Endothelial cell of umbilical vein (primary cell): ENCODE data around the gene NOTCH3. TPM values are rescaled to one million over a fixed set of nuclear protein-coding genes. Genes with fewer than 3 reads are reported as not detected.

Experiments used
- BruUV-seq: library from RNA; stranded (reverse); fragments of 400-500 nt; replicated peaks from 2 replicates; lab custom pipeline; 2021; lab: Mats Ljungman, UMichigan
- CTCF ChIA-PET: fragments of 300-600, 350-600 bp; sonication (Branson Sonifier 250); formaldehyde crosslinking; loops from one replicate; lab custom pipeline; 2021; ENCODE audit warnings: antibody characterized with exemption, inconsistent platforms; lab: Charles Lee
- POLR2A ChIA-PET: fragments of 300-600, 350-600 bp; sonication (Branson Sonifier 250); formaldehyde crosslinking; loops from one replicate; lab custom pipeline; 2021; ENCODE audit warnings: antibody characterized with exemption, inconsistent platforms; lab: Charles Lee
- DNase-seq: peaks from one replicate; pipeline ENCODE4 v3.0.0-alpha.2; 2011; ENCODE audit warnings: low read depth, low spot score
- FAIRE-seq: peaks from 2 replicates; lab custom pipeline; 2011; peaks lifted over from hg19 to GRCh38; lab: Jason Lieb, UNC
- H2AFZ ChIP-seq: 2 replicates; pipeline ENCODE4 v1.6.0; 2012; ENCODE audit warnings: low read depth, low read length, control low read depth, inconsistent platforms
- H3K27ac ChIP-seq: 2 replicates; pipeline ENCODE4 v1.5.1; 2011; ENCODE audit warnings: low read depth, mild to moderate bottlenecking, control low read depth, low read length, moderate library complexity; ENCODE audit not compliant: insufficient read depth
- H3K27me3 ChIP-seq, 2 experiments: 2 replicates each; pipeline versions ENCODE4 v1.6.0 to v1.6.1; 2011; ENCODE audit warnings: low read length in 2 of 2, mixed read lengths in 1 of 2; ENCODE audit not compliant: control insufficient read depth in 2 of 2, insufficient read depth in 2 of 2
- H3K36me3 ChIP-seq, 2 experiments: 2 replicates in 1 of 2; 3 replicates in 1 of 2; pipeline ENCODE4 v1.5.1; 2011; ENCODE audit warnings: low read length in 2 of 2, mild to moderate bottlenecking in 1 of 2, moderate library complexity in 1 of 2; ENCODE audit not compliant: control insufficient read depth in 2 of 2, insufficient read depth in 2 of 2; ENCODE audit errors: extremely low read depth in 1 of 2
- H3K4me1 ChIP-seq: 3 replicates; pipeline ENCODE4 v1.5.1; 2011; ENCODE audit warnings: mild to moderate bottlenecking, low read length; ENCODE audit not compliant: control insufficient read depth, insufficient read depth; ENCODE audit errors: extremely low read depth
- H3K4me2 ChIP-seq: 2 replicates; pipeline ENCODE4 v1.6.1; 2011; ENCODE audit warnings: low read length, control low read depth, mixed read lengths; ENCODE audit not compliant: insufficient read depth
- H3K4me3 ChIP-seq, 3 experiments: fragments of 200-600 bp in 1 of 3; sonication (generic), shearing (Covaris generic) in 1 of 3; replicated peaks in 1 of 3; 2 replicates each; pipeline ENCODE4 v1.5.1; 2011 to 2016; ENCODE audit warnings: control low read depth in 3 of 3, low read length in 3 of 3, mild to moderate bottlenecking in 2 of 3, inconsistent platforms in 1 of 3, low read depth in 1 of 3, moderate library complexity in 1 of 3; ENCODE audit not compliant: insufficient read depth in 1 of 3
- H3K79me2 ChIP-seq: 2 replicates; pipeline ENCODE4 v1.6.0; 2012; ENCODE audit warnings: low read length, inconsistent platforms; ENCODE audit not compliant: control insufficient read depth, insufficient read depth
- H3K9ac ChIP-seq: replicated peaks from 2 replicates; pipeline ENCODE3; 2011; ENCODE audit warnings: low read length, control low read depth; ENCODE audit not compliant: insufficient read depth; ENCODE audit errors: extremely low read depth
- H3K9me1 ChIP-seq: replicated peaks from 3 replicates; pipeline ENCODE4 v1.6.0; 2011; ENCODE audit warnings: mild to moderate bottlenecking, low read length; ENCODE audit not compliant: control insufficient read depth, insufficient read depth; ENCODE audit errors: extremely low read depth
- H3K9me3 ChIP-seq: replicated peaks from 2 replicates; pipeline ENCODE4 v1.5.1; 2012; ENCODE audit warnings: low read length, inconsistent platforms; ENCODE audit not compliant: control insufficient read depth, insufficient read depth
- H4K20me1 ChIP-seq: replicated peaks from 2 replicates; pipeline ENCODE3; 2011; ENCODE audit warnings: mild to moderate bottlenecking, low read length; ENCODE audit not compliant: control insufficient read depth, insufficient read depth; ENCODE audit errors: extremely low read depth
- CTCF ChIP-seq, 2 donors: IDR thresholded peaks; 1 replicate in 1 of 2; 2 replicates in 1 of 2; pipeline ENCODE4 v1.5.1; 2011; ENCODE audit warnings: low read length in 2 of 2, mild to moderate bottlenecking in 2 of 2, moderate library complexity in 2 of 2, control low read depth in 1 of 2, inconsistent platforms in 1 of 2, low read depth in 1 of 2; ENCODE audit not compliant: insufficient read depth in 1 of 2; ENCODE audit errors: extremely low read depth in 1 of 2
- EZH2 ChIP-seq: IDR thresholded peaks from 2 replicates; pipeline ENCODE4 v1.6.1; 2012; ENCODE audit warnings: borderline replicate concordance, low read depth, mild to moderate bottlenecking, moderate library complexity, low read length, inconsistent platforms; ENCODE audit not compliant: severe bottlenecking
- FOS ChIP-seq: IDR thresholded peaks from 2 replicates; pipeline ENCODE4 v1.6.1; 2011; ENCODE audit warnings: mild to moderate bottlenecking, low read length, moderate library complexity, borderline replicate concordance; ENCODE audit not compliant: insufficient read depth
- GATA2 ChIP-seq: IDR thresholded peaks from 2 replicates; pipeline ENCODE4 v1.7.0; 2011; ENCODE audit warnings: low read depth, mild to moderate bottlenecking, moderate library complexity, mixed read lengths, low read length; ENCODE audit not compliant: insufficient read length, insufficient read depth
- JUN ChIP-seq: IDR thresholded peaks from 2 replicates; pipeline ENCODE4 v1.6.1; 2011; ENCODE audit warnings: borderline replicate concordance, low read depth; ENCODE audit not compliant: insufficient read length, insufficient read depth
- MAX ChIP-seq: IDR thresholded peaks from 2 replicates; pipeline ENCODE4 v1.6.1; 2011; ENCODE audit not compliant: insufficient read depth, insufficient read length
- MYC ChIP-seq: IDR thresholded peaks from one replicate; pipeline ENCODE4 v1.6.1; 2011; ENCODE audit warnings: mild to moderate bottlenecking, low read depth, low read length
- POLR2A ChIP-seq: IDR thresholded peaks from 2 replicates; pipeline ENCODE4 v1.6.1; 2012; ENCODE audit warnings: low read depth, mild to moderate bottlenecking, control low read depth, low read length
- POLR2AphosphoS5 ChIP-seq: IDR thresholded peaks from 2 replicates; pipeline ENCODE4 v1.6.1; 2012; ENCODE audit warnings: low read depth, mild to moderate bottlenecking, control low read depth, low read length, moderate library complexity; ENCODE audit not compliant: insufficient read depth
- dilution Hi-C: fragments of 300-500 bp; cut with MboI; formaldehyde crosslinking; loops from one replicate; pipeline ENCODE4 v1.15.0; 2019; ENCODE audit warnings: low sequenced_read_pairs; ENCODE audit not compliant: extremely low pct_ligation_motif_present
- intact Hi-C: fragments of 100-400 bp; cut with micrococcal nuclease; formaldehyde crosslinking; loops from one replicate; pipeline ENCODE4 v1.10.0; 2022
- polyA plus RNA-seq, 4 experiments: library from polyadenylated mRNA; depleted of rRNA in 3 of 4; stranded (reverse) in 3 of 4; unstranded in 1 of 4; fragments of >200 nt; gene quantifications; 2 replicates each; pipeline versions ENCODE4 v1.2.1 to v1.2.3, GENCODE V29; 2011 to 2012; ENCODE audit warnings: missing spikeins in 1 of 4
- total RNA-seq: library from RNA; stranded (reverse); gene quantifications from 2 replicates; pipeline ENCODE4 v1.2.3, GENCODE V29; 2021

Gene NOTCH3
- total and polyA plus RNA-seq, 2 donors (not counting 3 experiments of a cell fraction or from before 2014, with no cell fraction given), result 0.63 to 1.5 TPM

GRCh38 chr19:15125232-15126067, 75.3 kb downstream of the NOTCH3 start:
- FAIRE-seq (peak; percentile 97), DNase-seq (peak; percentile 98)
- dilution Hi-C loops, result no loop called here
- H3K9ac ChIP-seq, result peak overlapping the region; percentile 72
- H3K4me2 ChIP-seq, result peak overlapping the region; percentile 49
- H3K27ac ChIP-seq, result peak overlapping the region; percentile 52
- peaks cover 0 to 3% of the 10 kb centered on the region in 2 experiments for H3K27me3 ChIP-seq
- BruUV-seq, result no TSS peak
- H4K20me1 ChIP-seq, result no peaks in the 10 kb centered on the region
- ChIA-PET POLR2A (interaction anchor here (0.6 to 1.3 kb wide), 2 partner anchors 14 to 1200 kb away, joined by 4 to 5 read pairs; no protein-coding TSS in a partner anchor), CTCF (interaction anchor here (0.9 to 3.9 kb wide), 8 partner anchors 17 to 430 kb away, joined by 3 to 30 read pairs (median 6); no protein-coding TSS in a partner anchor)
- peak overlapping the region; percentile 85 for H2AFZ ChIP-seq
- peak overlapping the region; percentile 49 to 80 (median 55) for H3K4me3 ChIP-seq
- no peaks in the 10 kb centered on the region for H3K9me1 ChIP-seq
- H3K9me3 ChIP-seq, result no peaks in the 10 kb centered on the region
- peaks cover under 1 to 9% of the 10 kb centered on the region in 2 experiments for H3K36me3 ChIP-seq
- no peak for TF ChIP-seq EZH2
- peak; percentile 63 for TF ChIP-seq POLR2AphosphoS5
- no peak for TF ChIP-seq FOS
- peak; percentile 67 for TF ChIP-seq MYC
- no peak for TF ChIP-seq CTCF (IDR thresholded peaks at IDR 0.05; ENCODE audit: extremely low read depth in 1 of 2, insufficient read depth in 1 of 2, low read depth in 1 of 2, low read length in 2 of 2)
- TF ChIP-seq MAX, result peak; percentile 88
- no peak for TF ChIP-seq GATA2
- no peak for TF ChIP-seq JUN
- TF ChIP-seq POLR2A, result peak; percentile 25
- H3K79me2 ChIP-seq, result peaks cover 10% of the 10 kb centered on the region
- intact Hi-C loops, result loop anchor here (1.0 kb wide), 2 partner anchors 18 to 25 kb away; partner anchors contain the start of gene SYDE1
- H3K4me1 ChIP-seq, result peaks cover 3% of the 10 kb centered on the region
